LHCN-M2 (cell line): ENCODE data around the gene ADGRG4. TPM values are rescaled to one million over a fixed set of nuclear protein-coding genes. Genes with fewer than 3 reads are reported as not detected.

Experiments
- DNase-seq: peaks from one replicate; pipeline ENCODE4 v3.0.0-alpha.2; 2012; ENCODE audit warnings: low read depth
- total RNA-seq: library from RNA; depleted of rRNA; stranded (reverse); fragments of >200 nt; gene quantifications from 2 replicates; pipeline ENCODE4 v1.2.3, GENCODE V29; 2014

ADGRG4 gene
- total RNA-seq, 1 experiment from 2014 or later = not detected

GRCh38 chrX:136292656-136293055 lies 8.1 kb upstream of the ADGRG4 start:
- DNase-seq = no peak

- no peak for DNase-seq
These were observed 5.4 kb upstream of the ADGRG4 start for GRCh38 chrX:136295380-136295779.

- DNase-seq = no peak
These were observed 2.3 kb downstream of the ADGRG4 start for GRCh38 chrX:136303041-136303440.

- DNase-seq = no peak
These were observed 3.7 kb downstream of the ADGRG4 start for GRCh38 chrX:136304493-136304892.

GRCh38 chrX:136306182-136306581 lies 5.4 kb downstream of the ADGRG4 start:
- DNase-seq = no peak

- DNase-seq = no peak
These were observed 6.7 kb downstream of the ADGRG4 start for GRCh38 chrX:136307471-136307870.

- peak; percentile 33 for DNase-seq
These were observed 9.6 kb downstream of the ADGRG4 start for GRCh38 chrX:136310411-136310810.

GRCh38 chrX:136318156-136318555 lies 17.4 kb downstream of the ADGRG4 start:
- DNase-seq = no peak

GRCh38 chrX:136318895-136319597 lies 18.3 kb downstream of the ADGRG4 start:
- no peak for DNase-seq

GRCh38 chrX:136319600-136319999 lies 18.8 kb downstream of the ADGRG4 start:
- no peak for DNase-seq

GRCh38 chrX:136321532-136321931 lies 20.8 kb downstream of the ADGRG4 start:
- no peak for DNase-seq

- DNase-seq = no peak
These were observed 21.3 kb downstream of the ADGRG4 start for GRCh38 chrX:136322064-136322463.

GRCh38 chrX:136325377-136325776 lies 24.6 kb downstream of the ADGRG4 start:
- no peak for DNase-seq

- no peak for DNase-seq
These were observed 28.2 kb downstream of the ADGRG4 start for GRCh38 chrX:136328933-136329332.

- peak; percentile 1 for DNase-seq
These were observed 35.9 kb downstream of the ADGRG4 start for GRCh38 chrX:136336623-136337022.

- DNase-seq = no peak
These were observed 38.9 kb downstream of the ADGRG4 start for GRCh38 chrX:136339702-136340101.

- no peak for DNase-seq
These were observed 43.6 kb downstream of the ADGRG4 start for GRCh38 chrX:136344320-136344719.

GRCh38 chrX:136346506-136346905 lies 45.7 kb downstream of the ADGRG4 start:
- DNase-seq = no peak

GRCh38 chrX:136347706-136348105 lies 46.9 kb downstream of the ADGRG4 start:
- DNase-seq = no peak

GRCh38 chrX:136353526-136354093 lies 52.8 kb downstream of the ADGRG4 start:
- no peak for DNase-seq

- no peak for DNase-seq
These were observed 53.4 kb downstream of the ADGRG4 start for GRCh38 chrX:136354201-136354600.

GRCh38 chrX:136369377-136369776 lies 68.6 kb downstream of the ADGRG4 start:
- no peak for DNase-seq

- DNase-seq = no peak
These were observed 76.0 kb downstream of the ADGRG4 start for GRCh38 chrX:136376713-136377112.
